Fibroblast of skin of abdomen (primary cell): Measurements from ENCODE around the gene CLK2.
"Not testable (repeated sequence)": the region's sequence is repeated elsewhere in the genome, so short reads cannot be mapped to it uniquely, and the experiment has no call there.

ENCODE experiments used
- DNase-seq: peaks from one replicate; pipeline ENCODE4 v3.0.0-alpha.2; 2013

CLK2 gene

DNA sequence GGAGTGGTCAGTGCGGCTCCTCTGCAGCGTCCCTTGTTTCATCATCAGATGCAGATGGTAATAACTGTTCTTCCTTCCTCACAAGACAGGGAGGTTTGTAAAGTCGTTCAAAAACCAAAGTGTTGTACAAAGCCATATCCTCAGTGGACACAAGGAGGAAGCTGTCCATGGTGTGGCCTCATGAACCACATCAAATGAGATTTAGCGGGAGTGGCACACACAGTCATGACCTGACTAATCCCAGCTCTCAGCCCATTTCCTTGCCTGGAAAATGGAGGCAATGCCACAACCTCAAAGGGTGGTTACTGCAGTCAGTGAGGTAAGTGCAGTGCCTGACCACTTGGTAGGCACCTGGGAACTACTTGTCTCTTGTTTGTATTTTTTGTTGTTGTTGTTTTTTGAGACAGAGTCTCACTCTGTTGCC is 31.5 kb downstream of the CLK2 start:
- DNase-seq, result no peak

- peak; percentile 85 for DNase-seq
Measured at GRCh38 chr1:155241069-155241679, 32.1 kb downstream of the CLK2 start.

DNA sequence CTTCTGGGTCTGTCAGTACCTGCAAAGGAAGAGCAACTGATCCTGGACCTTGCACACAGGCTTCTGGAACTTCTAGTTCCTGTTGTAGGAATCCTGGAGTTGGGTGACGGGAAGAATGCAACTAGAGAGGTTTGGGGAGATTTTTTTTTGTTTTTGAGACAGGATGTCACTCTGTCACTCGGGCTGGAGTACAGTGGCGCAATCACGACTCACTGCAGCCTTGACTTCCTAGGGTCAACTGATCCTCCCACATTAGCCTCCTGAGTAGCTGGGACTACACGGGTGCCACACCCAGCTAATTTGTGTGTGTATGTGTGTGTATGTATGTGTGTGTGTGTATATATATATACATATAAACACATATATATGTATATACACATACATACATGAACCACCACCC is 36.9 kb downstream of the CLK2 start:
- DNase-seq, result no peak

GRCh38 chr1:155235375-155235774 is 37.9 kb downstream of the CLK2 start:
- not testable (repeated sequence) for DNase-seq

- DNase-seq, result not testable (repeated sequence)
Measured at GRCh38 chr1:155233502-155233901, 39.8 kb downstream of the CLK2 start.

DNA sequence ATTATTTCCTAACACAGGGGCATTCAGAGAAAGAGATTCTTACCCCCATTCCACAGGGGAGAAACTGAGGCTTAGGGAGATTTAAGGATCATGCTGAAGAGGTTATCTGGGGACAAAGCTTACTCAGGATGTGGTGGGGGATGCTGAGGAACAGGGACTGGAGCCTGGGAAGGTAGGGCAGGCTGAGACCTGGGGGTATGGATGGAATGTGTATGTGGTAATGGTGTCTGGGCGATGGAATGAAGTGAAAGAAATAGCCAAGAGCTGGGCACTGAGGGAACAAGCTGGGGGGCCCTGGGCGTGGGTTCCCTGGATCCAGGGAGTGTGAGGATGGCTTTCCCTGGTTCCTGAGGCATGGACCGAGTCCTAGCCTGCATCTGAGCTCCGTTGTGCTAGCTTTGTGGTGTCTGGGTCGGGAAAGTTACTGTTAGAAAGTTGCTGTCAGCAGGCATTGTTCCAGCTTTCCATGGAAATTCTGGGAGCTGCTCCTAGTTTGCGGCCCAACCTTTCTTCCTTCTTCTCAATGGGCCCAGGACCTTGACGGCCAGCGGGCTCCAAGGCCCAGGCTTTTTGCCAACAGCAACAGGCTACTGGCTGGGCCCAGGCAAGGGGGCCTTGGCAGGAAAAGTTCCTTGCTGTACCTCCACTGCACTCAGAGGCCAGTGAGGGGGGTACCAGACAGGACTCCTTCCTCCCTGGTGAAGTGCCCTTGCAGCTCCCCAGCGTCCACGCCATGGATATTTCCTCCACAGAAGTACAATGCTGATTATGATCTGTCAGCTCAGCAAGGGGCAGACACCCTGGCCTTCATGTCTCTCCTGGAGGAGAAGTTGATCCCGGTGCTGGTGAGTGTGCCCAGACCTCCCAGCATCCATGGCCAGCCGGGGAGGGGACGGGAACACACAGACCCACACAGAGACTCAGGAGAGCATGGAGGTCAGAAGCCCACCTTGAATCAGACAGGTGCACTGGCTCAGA is 41.0 kb downstream of the CLK2 start:
- DNase-seq, result peak; percentile 69

DNA sequence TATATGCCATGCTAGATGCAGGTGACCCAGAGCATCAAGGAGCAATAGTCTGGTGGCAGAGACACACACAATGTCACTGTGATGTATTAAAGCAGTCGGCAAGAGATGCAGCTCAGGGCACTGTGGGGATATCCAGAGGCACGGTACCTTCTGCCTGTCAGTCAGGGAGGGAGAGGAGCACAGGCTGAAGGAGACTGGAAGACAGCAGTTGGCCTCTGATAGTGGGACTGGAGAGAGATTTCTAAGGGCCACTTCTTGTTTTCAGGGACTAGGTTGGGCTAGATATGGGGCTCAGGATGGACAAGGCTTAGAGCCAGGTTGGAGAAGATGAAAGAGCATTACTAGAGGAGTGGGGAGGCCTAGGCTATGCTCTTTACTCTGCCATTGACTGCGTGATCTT is 42.0 kb downstream of the CLK2 start:
- not testable (repeated sequence) for DNase-seq

DNA sequence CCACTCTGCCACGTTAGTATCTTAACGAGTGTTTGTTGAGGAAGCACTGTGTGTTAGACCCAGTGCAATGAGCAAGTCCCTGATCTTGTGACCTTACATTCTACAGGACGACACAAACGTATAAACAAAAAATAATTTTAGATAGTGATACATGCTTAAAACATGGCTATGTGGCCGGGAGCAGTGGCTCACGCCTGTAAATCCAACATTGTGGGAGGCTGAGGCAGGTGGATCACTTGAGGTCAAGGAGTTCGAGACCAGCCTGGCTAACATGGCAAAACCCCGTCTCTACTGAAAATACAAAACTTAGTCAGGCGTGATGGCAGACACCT is 45.2 kb downstream of the CLK2 start:
- DNase-seq, result no peak

DNA sequence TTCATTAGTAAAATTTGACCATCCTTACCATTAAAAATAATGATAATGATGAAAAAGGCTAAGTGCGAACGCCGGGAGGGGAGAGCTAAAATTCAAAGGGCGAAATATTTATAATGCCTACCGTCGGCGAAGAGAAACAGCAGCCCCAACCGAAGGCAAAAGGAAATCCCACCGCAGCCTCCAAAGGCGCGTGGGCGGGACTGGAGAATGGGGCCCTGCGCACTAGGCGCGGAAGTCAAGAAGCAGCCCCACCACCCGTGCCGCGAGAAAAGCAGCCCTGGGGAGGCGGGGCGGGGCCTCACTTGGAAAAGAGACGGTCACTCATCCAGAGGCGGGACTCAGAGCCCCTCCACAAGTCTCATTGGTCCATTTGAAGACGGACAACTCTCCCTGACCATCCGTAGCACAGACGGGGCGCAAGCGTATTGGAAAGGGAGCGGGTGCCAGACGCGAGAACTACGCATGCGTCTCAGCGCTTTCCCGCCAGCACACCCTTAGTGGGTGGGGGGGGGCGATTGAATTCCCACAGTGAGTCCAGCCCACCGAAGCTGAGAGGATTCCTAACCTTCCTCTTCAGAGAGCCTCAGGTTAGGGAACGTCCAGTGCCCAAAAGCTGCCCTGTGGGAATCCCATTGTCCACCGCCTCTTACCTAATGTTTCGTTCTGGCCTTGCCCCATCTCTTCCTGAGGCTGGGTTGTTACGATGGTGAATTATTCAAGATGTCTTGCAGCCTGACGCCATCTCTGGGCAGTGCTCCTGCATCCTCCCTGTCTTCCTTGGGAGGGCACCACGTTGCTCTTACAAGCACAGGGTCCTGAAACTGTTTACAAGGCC is 45.8 kb downstream of the CLK2 start:
- DNase-seq, result peak; percentile 100

- no peak for DNase-seq
Measured at GRCh38 chr1:155226910-155227260, 46.4 kb downstream of the CLK2 start.

DNA sequence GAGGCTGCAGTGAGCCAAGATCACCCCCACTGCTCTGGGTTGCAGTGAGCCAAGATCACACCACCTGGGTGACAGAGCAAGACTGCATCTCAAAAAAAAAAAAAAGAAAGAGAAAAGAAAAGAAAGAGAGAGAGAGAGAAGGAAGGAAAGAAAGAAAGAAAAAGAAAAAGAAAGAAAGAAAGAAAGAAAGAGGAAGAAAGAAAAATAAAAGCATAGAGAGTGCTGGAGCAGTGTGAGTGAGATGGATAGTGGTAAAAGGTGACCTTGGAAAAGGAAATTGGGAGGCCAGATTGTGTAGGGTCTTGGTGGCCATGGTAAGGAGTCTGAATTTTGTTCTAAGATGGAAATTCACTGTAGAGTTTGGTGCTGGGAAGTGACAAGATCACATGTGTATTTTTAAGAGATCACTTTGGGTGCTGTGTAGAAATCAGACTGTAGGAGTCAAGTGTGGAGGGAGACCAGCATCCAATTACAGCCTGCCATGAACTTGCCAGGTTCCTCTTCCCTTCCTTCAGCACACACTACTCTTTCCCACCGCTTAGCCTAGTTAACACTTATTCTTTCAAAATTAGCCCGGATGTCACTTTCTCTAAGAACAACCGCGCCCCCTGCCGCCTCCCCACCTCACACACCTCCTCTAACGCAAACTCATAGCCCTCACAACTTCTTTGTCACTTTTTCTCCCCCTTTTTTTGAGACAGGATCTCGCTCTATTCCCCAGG is 47.0 kb downstream of the CLK2 start:
- peak; percentile 86 for DNase-seq

GRCh38 chr1:155225404-155225759 is 47.9 kb downstream of the CLK2 start:
- DNase-seq, result not testable (repeated sequence)

- DNase-seq, result no peak
Measured at GRCh38 chr1:155223047-155223446, 50.3 kb downstream of the CLK2 start.

DNA sequence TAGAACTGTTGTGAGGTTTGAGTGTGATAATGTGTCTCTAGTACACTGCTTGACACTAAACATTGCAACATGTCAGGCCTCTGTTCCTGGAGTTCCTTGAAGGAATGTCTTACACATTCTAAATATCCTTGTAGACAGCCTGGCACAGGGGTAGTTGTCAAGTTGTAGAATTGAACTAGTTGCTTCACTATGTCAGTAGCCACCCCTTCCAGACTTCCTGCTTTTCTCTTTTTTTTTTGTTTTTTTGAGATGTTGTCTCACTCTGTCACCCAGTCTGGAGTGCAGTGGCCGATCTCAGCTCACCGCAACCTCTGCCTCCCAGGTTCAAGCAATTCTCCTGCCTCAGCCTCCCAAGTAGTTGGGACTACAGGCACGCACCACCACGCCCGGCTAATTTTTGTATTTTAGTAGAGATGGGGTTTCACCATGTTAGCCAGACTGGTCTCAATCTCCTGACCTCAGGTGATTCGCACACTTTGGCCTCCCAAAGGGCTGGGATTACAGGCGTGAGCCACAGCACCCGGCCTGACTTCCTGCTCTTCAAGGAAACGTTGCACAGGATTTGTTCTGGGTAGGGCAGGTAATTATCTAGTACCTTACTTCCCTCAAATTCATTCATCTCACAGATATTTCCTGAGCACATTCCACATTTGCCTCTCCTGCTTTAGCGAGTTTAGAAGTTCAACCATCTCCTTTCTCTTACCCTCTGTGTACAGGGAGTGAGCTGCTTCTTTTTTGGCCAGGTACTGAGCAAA is 52.9 kb downstream of the CLK2 start:
- DNase-seq, result not testable (repeated sequence)

GRCh38 chr1:155219592-155220031 is 53.7 kb downstream of the CLK2 start:
- DNase-seq, result no peak

DNA sequence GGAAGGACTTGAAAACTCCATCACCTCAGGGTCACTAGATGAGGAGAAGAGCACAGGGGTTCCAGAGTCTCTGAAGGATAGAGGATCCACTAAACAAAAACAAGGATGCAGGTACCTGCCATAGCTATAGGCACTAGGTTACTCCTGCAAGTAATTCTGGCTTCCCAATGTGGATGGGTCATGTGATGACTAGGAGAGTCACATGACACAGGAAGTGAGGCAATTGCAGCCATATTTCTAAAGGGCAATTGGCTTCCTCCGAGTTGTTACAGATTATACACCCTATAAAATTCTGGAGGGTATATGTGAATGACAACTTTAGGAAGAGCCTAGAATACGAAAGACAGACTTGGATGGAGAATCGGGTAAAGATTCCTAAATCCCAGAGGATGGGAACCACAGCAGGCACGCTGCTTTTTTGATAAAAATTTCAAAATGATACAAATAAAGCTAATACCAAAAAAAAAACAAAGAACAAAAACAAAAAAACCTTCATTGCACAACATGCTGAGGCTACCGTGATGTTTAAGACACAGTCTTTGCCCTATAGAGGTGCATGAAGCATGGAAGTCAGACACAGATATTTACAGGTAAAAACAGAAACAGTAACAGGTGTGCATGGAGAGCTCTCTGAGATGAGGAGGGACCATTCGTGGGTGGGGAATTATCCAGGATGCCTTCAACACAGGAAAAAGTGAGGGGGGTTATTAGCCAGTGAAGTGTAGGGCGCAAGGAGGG is 54.3 kb downstream of the CLK2 start:
- DNase-seq, result peak; percentile 60

DNA sequence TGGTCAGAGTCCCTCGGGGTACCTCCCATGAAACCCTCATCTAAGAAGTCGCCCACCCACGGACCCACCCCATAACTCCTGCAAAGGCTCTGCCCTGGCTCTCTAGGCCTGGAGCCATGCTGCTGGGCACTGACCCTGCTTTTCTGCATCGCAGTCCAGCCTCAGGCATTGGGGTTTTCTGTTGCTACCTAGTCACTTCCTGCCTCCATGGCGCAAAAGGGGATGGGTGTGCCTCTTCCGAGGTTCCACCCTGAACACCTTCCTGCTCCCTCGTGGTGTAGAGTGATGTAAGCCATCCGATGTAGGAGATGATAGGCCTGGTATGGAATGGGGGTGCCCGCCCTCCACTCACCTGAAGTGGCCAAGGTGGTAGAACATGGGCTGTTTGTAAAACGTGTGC is 58.6 kb downstream of the CLK2 start:
- not testable (repeated sequence) for DNase-seq
